ENCODE data around the gene NPR1. TPM values are rescaled to one million over a fixed set of nuclear protein-coding genes. Genes with fewer than 3 reads are reported as not detected.
A peak's percentile ranks its signal among the peaks of the same experiment; 100 is the strongest.

NPR1 gene
- total RNA-seq, 1 donor from 2014 or later: 0.19 TPM

DNA sequence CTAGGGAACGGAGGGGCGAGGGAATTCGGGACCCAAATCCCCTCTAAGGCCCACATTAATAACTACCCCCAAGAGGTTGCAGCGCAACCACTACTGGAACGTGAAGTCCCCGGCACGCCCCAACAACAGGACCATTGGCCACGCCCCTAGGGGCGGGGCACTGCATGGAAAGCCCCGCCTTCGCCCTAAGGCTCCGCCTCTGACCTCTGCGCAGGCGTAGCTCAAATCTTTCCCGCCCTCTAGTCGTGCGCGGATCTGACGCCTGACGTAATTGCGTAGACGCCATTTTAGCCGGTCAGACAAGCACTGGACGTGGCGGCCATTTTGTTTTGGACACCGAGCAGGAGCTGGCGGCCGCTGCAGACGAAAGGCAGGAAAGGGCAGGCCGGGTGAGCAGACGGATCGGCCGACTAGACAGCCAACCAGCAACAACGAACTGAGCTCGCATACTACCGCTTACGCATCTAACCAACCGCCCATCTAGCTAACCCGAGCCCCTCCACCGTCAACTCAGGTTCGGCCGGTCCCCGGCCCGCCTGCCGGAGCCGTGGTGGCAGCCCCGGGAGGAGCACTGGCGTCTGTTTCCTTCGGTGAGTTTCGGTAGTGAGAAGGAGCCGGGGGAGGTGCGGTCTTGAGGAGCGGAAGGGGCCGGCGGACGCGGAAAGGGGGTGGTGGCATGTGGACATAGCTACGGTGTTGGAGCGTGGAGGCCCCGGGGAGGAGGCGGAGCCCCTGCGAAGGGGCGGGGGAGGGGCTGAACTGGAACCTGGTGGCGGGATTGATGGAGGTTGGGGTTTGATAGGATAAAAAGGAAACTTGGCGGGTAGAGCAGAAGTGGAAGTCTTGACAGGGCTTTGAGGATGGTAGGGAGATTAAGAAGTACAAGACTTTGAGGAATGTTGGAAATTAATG, 44.5 kb upstream of the NPR1 start, which contains the start of gene CHTOP:
TSS of gene CHTOP (plus strand) at position 313 of the 912 bp plus-strand sequence. CDS start 2,523 bp downstream, outside the sequence.
- DNase-seq (ENCODE audit: low spot score): peak; percentile 99
- Mint-ChIP-seq H3K9me3 (no peaks in the 10 kb centered on the region), H3K27ac (peak within 1 kb of the TSS; percentile 100), H3K27me3 (ENCODE audit: insufficient read depth, low read depth) (peaks cover 2% of the 10 kb centered on the region), H3K36me3 (peaks cover 17% of the 10 kb centered on the region), H3K4me1 (peaks cover 25% of the 10 kb centered on the region), H3K4me3 (peak within 1 kb of the TSS; percentile 94)
- peak within 1 kb of the TSS; percentile 50 for H2AFZ ChIP-seq (replicated peaks)
- peaks cover 27% of the 10 kb centered on the region for H4K20me1 ChIP-seq (ENCODE audit: low read depth)
- H3F3A ChIP-seq (ENCODE audit: low read depth): peaks cover 16% of the 10 kb centered on the region
- no peaks in the 10 kb centered on the region for H3K27me3 ChIP-seq
- H3K9ac ChIP-seq: peak within 1 kb of the TSS; percentile 100
- peaks cover 51% of the 10 kb centered on the region for H3K79me2 ChIP-seq (ENCODE audit: low read depth)
- H3K4me3 ChIP-seq: peak within 1 kb of the TSS; percentile 68
- no peaks in the 10 kb centered on the region for H3K9me3 ChIP-seq (ENCODE audit: low read depth)
- H3K4me1 ChIP-seq: peaks cover 13% of the 10 kb centered on the region
- peak within 1 kb of the TSS; percentile 73 for H3K4me2 ChIP-seq
- peak within 1 kb of the TSS; percentile 99 for H3K27ac ChIP-seq
- TF ChIP-seq EZH2phosphoT487 (IDR thresholded peaks at IDR 0.05) (no peak), CTCF (IDR thresholded peaks at IDR 0.05) (no peak), EZH2 (IDR thresholded peaks at IDR 0.05) (no peak)
- peaks cover 25% of the 10 kb centered on the region for H3K36me3 ChIP-seq

- H4K20me1 ChIP-seq (ENCODE audit: low read depth): peaks cover 35% of the 10 kb centered on the region
Observed at GRCh38 chr1:153635872-153636271, 42.6 kb upstream of the NPR1 start.

DNA sequence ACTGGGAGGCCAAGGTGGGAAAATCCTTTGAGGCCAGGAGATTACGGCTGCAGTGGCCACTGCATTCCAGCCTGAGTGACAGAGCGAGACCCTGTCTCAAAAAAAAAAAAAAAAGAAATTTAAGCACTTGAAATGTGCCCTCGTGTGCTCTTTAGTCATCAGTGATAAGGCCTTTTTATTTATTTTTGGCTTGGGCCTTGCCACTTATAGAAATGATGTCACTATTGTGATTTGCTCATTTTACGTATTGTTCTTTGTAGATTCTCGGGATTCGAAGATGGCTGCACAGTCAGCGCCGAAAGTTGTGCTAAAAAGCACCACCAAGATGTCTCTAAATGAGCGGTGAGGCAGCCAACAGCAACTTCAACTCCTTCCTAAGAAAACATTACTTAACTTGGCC, 42.2 kb upstream of the NPR1 start:
- no peak overlapping the region for H2AFZ ChIP-seq (replicated peaks)
- no peak for DNase-seq (ENCODE audit: low spot score)
- H3K4me1 Mint-ChIP-seq: peaks cover 19% of the 10 kb centered on the region
- no peaks in the 10 kb centered on the region for H3K9me3 Mint-ChIP-seq
- peaks cover 74% of the 10 kb centered on the region for H3K79me2 ChIP-seq (ENCODE audit: low read depth)
- H3K27ac ChIP-seq: no peak overlapping the region
- peaks cover 21% of the 10 kb centered on the region for H3K36me3 Mint-ChIP-seq
- H3K9ac ChIP-seq: no peak overlapping the region
- TF ChIP-seq EZH2 (IDR thresholded peaks at IDR 0.05) (no peak), EZH2phosphoT487 (IDR thresholded peaks at IDR 0.05) (no peak), CTCF (IDR thresholded peaks at IDR 0.05) (no peak)
- peaks cover 32% of the 10 kb centered on the region for H3K36me3 ChIP-seq
- no peaks in the 10 kb centered on the region for H3K9me3 ChIP-seq (ENCODE audit: low read depth)
- no peak overlapping the region for H3K27ac Mint-ChIP-seq
- peaks cover 2% of the 10 kb centered on the region for H3K27me3 Mint-ChIP-seq (ENCODE audit: insufficient read depth, low read depth)
- no peaks in the 10 kb centered on the region for H3K27me3 ChIP-seq
- peaks cover 22% of the 10 kb centered on the region for H3F3A ChIP-seq (ENCODE audit: low read depth)
- peaks cover 39% of the 10 kb centered on the region for H4K20me1 ChIP-seq (ENCODE audit: low read depth)
- H3K4me2 ChIP-seq: peak overlapping the region; percentile 73
- peak overlapping the region; percentile 85 for H3K4me3 Mint-ChIP-seq
- H3K4me1 ChIP-seq: peaks cover 8% of the 10 kb centered on the region
- H3K4me3 ChIP-seq: no peak overlapping the region

More at GRCh38 chr1:153635872-153636271, 42.6 kb upstream of the NPR1 start:
- Histone ChIP-seq H3K36me3 (peaks cover 28% of the 10 kb centered on the region), H3K27ac (no peak overlapping the region), H3K79me2 (ENCODE audit: low read depth) (peaks cover 69% of the 10 kb centered on the region), H3K4me3 (peak overlapping the region; percentile 68), H3K9me3 (ENCODE audit: low read depth) (no peaks in the 10 kb centered on the region), H3K9ac (no peak overlapping the region), H3K4me1 (peaks cover 8% of the 10 kb centered on the region), H3K4me2 (peak overlapping the region; percentile 73), H2AFZ (replicated peaks) (no peak overlapping the region), H3F3A (ENCODE audit: low read depth) (peaks cover 22% of the 10 kb centered on the region), H3K27me3 (no peaks in the 10 kb centered on the region)
- H3K4me1 Mint-ChIP-seq: peaks cover 19% of the 10 kb centered on the region
- no peaks in the 10 kb centered on the region for H3K9me3 Mint-ChIP-seq
- H3K27me3 Mint-ChIP-seq (ENCODE audit: insufficient read depth, low read depth): peaks cover 2% of the 10 kb centered on the region
- H3K4me3 Mint-ChIP-seq: peak overlapping the region; percentile 85
- no peak for DNase-seq (ENCODE audit: low spot score)
- H3K36me3 Mint-ChIP-seq: peaks cover 17% of the 10 kb centered on the region
- no peak overlapping the region for H3K27ac Mint-ChIP-seq
- TF ChIP-seq EZH2phosphoT487 (IDR thresholded peaks at IDR 0.05) (no peak), EZH2 (IDR thresholded peaks at IDR 0.05) (no peak)
